ENCODE data around the gene VEGFB. TPM values are rescaled to one million over a fixed set of nuclear protein-coding genes. Genes with fewer than 3 reads are reported as not detected.

VEGFB gene
- total RNA-seq, 4 donors from 2014 or later = 33.6 to 87.5 (median 58.2) TPM

GRCh38 chr11:64237484-64237951 is 3.1 kb downstream of the VEGFB start:
- in situ Hi-C loops (cut with MboI; ENCODE audit: low sequenced_read_pairs in 4 of 4) = no loop called here

DNA sequence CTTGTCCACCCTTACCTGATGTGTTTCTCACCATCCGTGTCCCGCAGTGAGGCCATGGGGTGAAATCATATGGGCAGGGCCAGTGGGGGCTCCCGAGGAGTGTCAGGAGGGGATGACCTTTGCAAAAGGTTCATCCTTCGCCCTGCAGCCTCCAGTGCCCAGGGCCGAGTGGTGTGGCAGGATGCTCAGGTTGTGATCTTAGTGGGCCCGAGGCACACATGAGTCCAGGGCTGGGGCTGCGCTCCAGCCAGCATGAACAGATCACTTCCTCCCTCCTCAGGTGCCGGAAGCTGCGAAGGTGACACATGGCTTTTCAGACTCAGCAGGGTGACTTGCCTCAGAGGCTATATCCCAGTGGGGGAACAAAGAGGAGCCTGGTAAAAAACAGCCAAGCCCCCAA is 3.7 kb downstream of the VEGFB start:
- DNase-seq (no peak), ATAC-seq (no peak)
- H3K4me3 ChIP-seq = no peak overlapping the region
- peaks cover 29 to 41% of the 10 kb centered on the region in 2 donors for H3K4me1 ChIP-seq
- no peaks in the 10 kb centered on the region for H3K9me3 ChIP-seq
- intact Hi-C loops (cut with DNase I; ENCODE audit: low total_unique reads) = no loop called here
- peak overlapping the region in 1 of 4 donors; percentile 100 for H3K27ac ChIP-seq
- in situ Hi-C loops (cut with MboI; ENCODE audit: low sequenced_read_pairs in 4 of 4) = no loop called here
- TF ChIP-seq POLR2A (IDR thresholded peaks at IDR 0.05) = no peak
- no peak for TF ChIP-seq CTCF (IDR thresholded peaks at IDR 0.05 in 4 of 5, conservative IDR thresholded peaks at IDR 0.05 in 1 of 5)
- H3K36me3 ChIP-seq = peaks cover 0 to 5% of the 10 kb centered on the region in 2 donors
- H3K27me3 ChIP-seq = no peaks in the 10 kb centered on the region

More at GRCh38 chr11:64237484-64237951, 3.1 kb downstream of the VEGFB start:
- intact Hi-C loops (cut with DNase I; ENCODE audit: low total_unique reads) = no loop called here
- DNase-seq = no peak
- no peak for ATAC-seq
- H3K27me3 ChIP-seq = no peaks in the 10 kb centered on the region
- H3K27ac ChIP-seq = peak overlapping the region in 1 of 4 donors; percentile 100
- H3K4me1 ChIP-seq = peaks cover 25 to 36% of the 10 kb centered on the region in 2 donors
- H3K9me3 ChIP-seq = no peaks in the 10 kb centered on the region
- TF ChIP-seq POLR2A (IDR thresholded peaks at IDR 0.05) (no peak), CTCF (IDR thresholded peaks at IDR 0.05 in 4 of 5, conservative IDR thresholded peaks at IDR 0.05 in 1 of 5) (no peak)
- no peak overlapping the region for H3K4me3 ChIP-seq
- H3K36me3 ChIP-seq = peaks cover 0 to 5% of the 10 kb centered on the region in 2 donors

- Histone ChIP-seq H3K4me3 (no peak overlapping the region), H3K36me3 (peaks cover 0 to 10% of the 10 kb centered on the region in 2 donors), H3K4me1 (peaks cover 27 to 43% of the 10 kb centered on the region in 2 donors), H3K27me3 (no peaks in the 10 kb centered on the region), H3K9me3 (no peaks in the 10 kb centered on the region), H3K27ac (peak overlapping the region in 3 of 4 donors; percentile 92 to 100 (median 93))
- DNase-seq = no peak
- in situ Hi-C loops (cut with MboI; ENCODE audit: low sequenced_read_pairs in 4 of 4) (no loop called here), intact Hi-C loops (cut with DNase I; ENCODE audit: low total_unique reads) (no loop called here)
- TF ChIP-seq POLR2A (IDR thresholded peaks at IDR 0.05) (no peak), CTCF (IDR thresholded peaks at IDR 0.05 in 4 of 5, conservative IDR thresholded peaks at IDR 0.05 in 1 of 5) (no peak)
- no peak for ATAC-seq
Observed at GRCh38 chr11:64238999-64239398, 4.6 kb downstream of the VEGFB start.

DNA sequence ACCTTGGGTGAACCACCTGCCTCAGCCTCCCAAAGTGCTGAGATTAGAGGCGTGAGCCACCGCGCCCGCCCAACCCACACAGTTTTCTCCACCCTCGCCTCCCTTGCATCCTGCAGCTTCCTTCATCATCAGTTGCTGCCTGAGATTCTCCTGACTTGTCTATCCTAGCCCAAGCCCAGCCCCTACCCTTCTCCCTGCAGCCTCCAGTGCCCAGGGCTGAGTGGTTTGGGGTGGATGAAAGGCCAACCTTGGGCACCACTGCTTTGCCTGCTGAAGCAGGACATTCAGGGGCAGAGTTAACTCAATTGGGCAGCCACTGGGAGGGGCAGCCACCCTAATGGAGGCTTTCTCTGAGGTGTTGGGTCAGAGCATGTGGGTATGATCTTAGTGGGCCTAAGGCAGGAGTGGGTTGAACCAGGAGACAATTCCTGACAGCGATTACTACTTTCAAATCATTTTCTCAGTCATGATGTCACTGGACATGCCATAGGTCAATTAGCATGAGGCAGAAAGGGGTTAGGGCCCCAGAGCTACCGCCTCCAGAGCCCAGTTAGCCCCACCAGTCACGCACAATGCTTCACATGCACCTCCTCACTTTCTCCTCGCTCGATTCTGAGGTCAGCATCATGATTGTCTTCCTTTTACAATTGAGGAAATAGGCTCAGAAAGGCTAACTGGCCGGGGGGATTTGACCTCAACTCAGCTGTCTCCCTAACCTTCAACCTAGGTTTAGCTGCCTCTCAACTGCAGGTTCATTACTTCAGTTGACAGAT is 5.5 kb downstream of the VEGFB start:
- no peak for TF ChIP-seq CTCF (IDR thresholded peaks at IDR 0.05 in 4 of 5, conservative IDR thresholded peaks at IDR 0.05 in 1 of 5)
- Histone ChIP-seq H3K27ac (peak overlapping the region; percentile 92 to 100 (median 96)), H3K36me3 (peaks cover 0 to 13% of the 10 kb centered on the region in 2 donors), H3K4me1 (peaks cover 32 to 45% of the 10 kb centered on the region in 2 donors), H3K4me3 (peak overlapping the region; percentile 85 to 96 (median 86)), H3K9me3 (no peaks in the 10 kb centered on the region), H3K27me3 (no peaks in the 10 kb centered on the region)
- DNase-seq = no peak
- intact Hi-C loops (cut with DNase I; ENCODE audit: low total_unique reads) = loop anchor here (2.0 to 10.0 kb wide), 2 partner anchors 31 to 635 kb away; partner anchors contain the start of gene EHD1
- in situ Hi-C loops (cut with MboI; ENCODE audit: low sequenced_read_pairs in 4 of 4) = no loop called here
- ATAC-seq = no peak

Data from gastrocnemius medialis (tissue), 4 donors.